Endothelial cell (in vitro differentiated cells): ENCODE data around the gene CERK. TPM values are rescaled to one million over a fixed set of nuclear protein-coding genes. Genes with fewer than 3 reads are reported as not detected.

Source experiments
- DNase-seq: peaks from one replicate; pipeline ENCODE4 v3.0.0; 2021; ENCODE audit warnings: low spot score
- H3K27ac Mint-ChIP-seq: one replicate; pipeline ENCODE4 v1.8.0; 2021; ENCODE audit warnings: mixed read lengths, inconsistent platforms; ENCODE audit not compliant: unreplicated experiment
- H3K27me3 Mint-ChIP-seq: one replicate; pipeline ENCODE4 v1.8.0; 2021; ENCODE audit warnings: mild to moderate bottlenecking, moderate library complexity, mixed read lengths, inconsistent platforms; ENCODE audit not compliant: unreplicated experiment
- H3K36me3 Mint-ChIP-seq: one replicate; pipeline ENCODE4 v1.8.0; 2021; ENCODE audit warnings: mild to moderate bottlenecking, low read depth, mixed read lengths, inconsistent platforms; ENCODE audit not compliant: unreplicated experiment
- H3K4me1 Mint-ChIP-seq: one replicate; pipeline ENCODE4 v1.8.0; 2021; ENCODE audit warnings: mild to moderate bottlenecking, mixed read lengths, inconsistent platforms; ENCODE audit not compliant: unreplicated experiment
- H3K4me3 Mint-ChIP-seq: one replicate; pipeline ENCODE4 v1.8.0; 2021; ENCODE audit warnings: mild to moderate bottlenecking, mixed read lengths, inconsistent platforms; ENCODE audit not compliant: unreplicated experiment
- H3K9me3 Mint-ChIP-seq: one replicate; pipeline ENCODE4 v1.8.0; 2021; ENCODE audit warnings: mixed read lengths, inconsistent platforms; ENCODE audit not compliant: unreplicated experiment
- total RNA-seq: library from RNA; stranded (reverse); fragmentation: NEBNext Ultra II Directional; extraction: Animal tissue kit (Norgen Biotek cat#: 25700); gene quantifications from one replicate; pipeline ENCODE4 v1.2.1, GENCODE V29; 2021; ENCODE audit not compliant: unreplicated experiment
- TF ChIP-seq, protein P1 (sequence below): fragments of 200-600 bp; sonication (generic); IDR thresholded peaks from one replicate; pipeline ENCODE4 v1.5.0; 2021; ENCODE audit warnings: antibody characterized with exemption; ENCODE audit not compliant: unreplicated experiment

Gene CERK
- total RNA-seq, 1 donor from 2014 or later, result 57.7 TPM

DNA sequence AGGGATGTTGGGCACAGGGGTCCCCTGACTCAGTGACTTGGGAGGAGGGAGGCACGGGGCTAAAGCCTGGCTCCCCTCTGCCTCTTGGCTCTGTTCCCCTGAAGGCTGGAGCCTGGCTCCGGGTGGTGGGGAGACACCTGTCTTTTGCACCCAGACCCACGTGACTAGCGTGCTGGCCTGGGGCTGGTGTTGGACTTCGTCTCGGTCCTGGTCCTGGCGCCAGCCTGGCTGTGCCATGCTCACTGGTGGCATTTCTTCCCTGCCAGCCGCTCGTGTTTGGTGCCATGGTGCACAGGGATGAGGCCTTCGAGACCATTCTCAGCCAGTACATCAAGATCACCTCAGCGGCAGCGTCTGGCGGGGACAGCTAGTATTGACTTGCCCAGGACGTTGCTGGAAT, 61.2 kb downstream of the CERK start:
- H3K4me1 Mint-ChIP-seq, result no peaks in the 10 kb centered on the region
- no peak for DNase-seq
- H3K9me3 Mint-ChIP-seq, result no peaks in the 10 kb centered on the region
- no peak overlapping the region for H3K4me3 Mint-ChIP-seq
- no peaks in the 10 kb centered on the region for H3K36me3 Mint-ChIP-seq
- H3K27me3 Mint-ChIP-seq, result peaks cover 2% of the 10 kb centered on the region
- peak overlapping the region; percentile 57 for H3K27ac Mint-ChIP-seq
- TF ChIP-seq, protein P1, sequence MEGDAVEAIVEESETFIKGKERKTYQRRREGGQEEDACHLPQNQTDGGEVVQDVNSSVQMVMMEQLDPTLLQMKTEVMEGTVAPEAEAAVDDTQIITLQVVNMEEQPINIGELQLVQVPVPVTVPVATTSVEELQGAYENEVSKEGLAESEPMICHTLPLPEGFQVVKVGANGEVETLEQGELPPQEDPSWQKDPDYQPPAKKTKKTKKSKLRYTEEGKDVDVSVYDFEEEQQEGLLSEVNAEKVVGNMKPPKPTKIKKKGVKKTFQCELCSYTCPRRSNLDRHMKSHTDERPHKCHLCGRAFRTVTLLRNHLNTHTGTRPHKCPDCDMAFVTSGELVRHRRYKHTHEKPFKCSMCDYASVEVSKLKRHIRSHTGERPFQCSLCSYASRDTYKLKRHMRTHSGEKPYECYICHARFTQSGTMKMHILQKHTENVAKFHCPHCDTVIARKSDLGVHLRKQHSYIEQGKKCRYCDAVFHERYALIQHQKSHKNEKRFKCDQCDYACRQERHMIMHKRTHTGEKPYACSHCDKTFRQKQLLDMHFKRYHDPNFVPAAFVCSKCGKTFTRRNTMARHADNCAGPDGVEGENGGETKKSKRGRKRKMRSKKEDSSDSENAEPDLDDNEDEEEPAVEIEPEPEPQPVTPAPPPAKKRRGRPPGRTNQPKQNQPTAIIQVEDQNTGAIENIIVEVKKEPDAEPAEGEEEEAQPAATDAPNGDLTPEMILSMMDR, result no peak

DNA sequence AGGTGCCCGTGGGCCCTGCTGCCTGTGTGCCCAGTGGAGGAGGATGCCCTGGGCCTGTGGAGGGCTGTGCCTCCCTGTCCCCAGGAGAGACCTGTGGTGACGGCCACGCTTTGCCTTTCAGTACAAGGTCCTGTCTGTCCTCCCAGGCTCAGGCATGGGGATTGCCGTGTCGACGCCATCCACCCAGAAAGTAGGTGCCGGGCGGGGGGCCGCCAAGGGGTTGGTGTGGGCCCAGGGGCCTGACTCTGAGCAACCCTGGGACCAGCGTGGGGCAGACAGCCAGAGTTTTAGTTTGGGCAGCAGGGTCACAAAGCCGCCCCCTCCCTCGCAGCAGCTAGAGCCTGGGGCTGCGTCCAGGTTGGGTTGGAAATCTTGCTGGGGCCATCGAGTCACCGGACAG, 61.6 kb downstream of the CERK start:
- H3K27ac Mint-ChIP-seq, result no peak overlapping the region
- no peak overlapping the region for H3K4me3 Mint-ChIP-seq
- H3K36me3 Mint-ChIP-seq, result no peaks in the 10 kb centered on the region
- DNase-seq, result no peak
- H3K4me1 Mint-ChIP-seq, result no peaks in the 10 kb centered on the region
- TF ChIP-seq, protein P1, result no peak
- peaks cover 2% of the 10 kb centered on the region for H3K27me3 Mint-ChIP-seq
- H3K9me3 Mint-ChIP-seq, result no peaks in the 10 kb centered on the region

DNA sequence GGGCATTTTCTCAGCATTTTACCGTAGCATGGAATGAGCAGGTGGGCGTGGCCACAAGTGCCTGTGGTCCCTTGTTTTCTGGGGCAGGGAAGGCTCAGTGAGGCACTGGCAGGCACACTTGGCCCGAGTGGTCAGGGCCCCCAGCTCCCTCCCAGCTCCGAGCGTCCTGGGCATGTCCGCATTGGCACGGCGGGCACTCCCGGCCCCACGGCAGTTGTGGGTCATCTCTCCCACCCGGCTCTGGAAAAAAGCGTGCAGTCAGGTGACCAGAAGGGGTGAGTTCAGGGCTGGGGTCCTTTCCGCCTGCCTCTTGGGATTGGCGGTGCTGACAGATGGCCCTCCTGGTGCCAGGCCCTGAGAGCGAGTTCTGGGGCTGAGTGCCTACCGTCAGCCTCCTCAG, 62.1 kb downstream of the CERK start:
- Mint-ChIP-seq H3K36me3 (no peaks in the 10 kb centered on the region), H3K9me3 (no peaks in the 10 kb centered on the region), H3K27me3 (peaks cover 2% of the 10 kb centered on the region), H3K27ac (no peak overlapping the region), H3K4me1 (no peaks in the 10 kb centered on the region), H3K4me3 (no peak overlapping the region)
- TF ChIP-seq, protein P1, result no peak
- DNase-seq, result no peak

- DNase-seq, result no peak
- TF ChIP-seq, protein P1, result no peak
- H3K4me3 Mint-ChIP-seq, result no peak overlapping the region
These were observed 62.6 kb downstream of the CERK start for GRCh38 chr22:46675479-46675878.

DNA sequence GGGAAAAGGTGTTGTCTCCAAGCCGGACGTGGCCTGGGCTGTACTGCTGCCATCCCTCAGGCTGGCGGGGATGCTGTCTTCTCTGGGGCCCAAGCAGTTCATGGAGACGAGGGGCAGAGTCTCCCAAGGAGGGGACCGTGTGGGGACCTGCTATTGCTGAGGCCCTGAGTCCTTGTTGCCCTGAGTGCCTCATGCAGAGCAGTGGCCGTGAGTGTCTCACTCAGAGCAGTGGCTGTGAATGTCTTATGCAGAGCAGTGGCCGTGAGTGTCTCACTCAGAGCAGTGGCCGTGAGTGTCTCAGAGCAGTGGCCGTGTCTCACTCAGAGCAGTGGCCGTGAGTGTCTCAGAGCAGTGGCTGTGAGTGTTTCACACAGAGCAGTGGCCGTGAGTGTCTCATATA, 63.1 kb downstream of the CERK start:
- TF ChIP-seq, protein P1, result no peak
- DNase-seq, result no peak
- H3K4me1 Mint-ChIP-seq, result no peaks in the 10 kb centered on the region
- H3K9me3 Mint-ChIP-seq, result no peaks in the 10 kb centered on the region
- H3K4me3 Mint-ChIP-seq, result no peak overlapping the region
- peaks cover 2% of the 10 kb centered on the region for H3K27me3 Mint-ChIP-seq
- no peak overlapping the region for H3K27ac Mint-ChIP-seq
- H3K36me3 Mint-ChIP-seq, result no peaks in the 10 kb centered on the region

More at GRCh38 chr22:46675479-46675878, 62.6 kb downstream of the CERK start:
- H3K27ac Mint-ChIP-seq, result no peak overlapping the region
- H3K36me3 Mint-ChIP-seq, result no peaks in the 10 kb centered on the region
- no peaks in the 10 kb centered on the region for H3K4me1 Mint-ChIP-seq
- no peaks in the 10 kb centered on the region for H3K9me3 Mint-ChIP-seq
- H3K27me3 Mint-ChIP-seq, result peaks cover 2% of the 10 kb centered on the region
